ENCODE data around the gene RIC8A. TPM values are rescaled to one million over a fixed set of nuclear protein-coding genes. Genes with fewer than 3 reads are reported as not detected.

RIC8A gene
- polyA plus RNA-seq, 2 of the 4 experiments (the other 2 are of a cell fraction): 82.0 to 101 TPM

DNA sequence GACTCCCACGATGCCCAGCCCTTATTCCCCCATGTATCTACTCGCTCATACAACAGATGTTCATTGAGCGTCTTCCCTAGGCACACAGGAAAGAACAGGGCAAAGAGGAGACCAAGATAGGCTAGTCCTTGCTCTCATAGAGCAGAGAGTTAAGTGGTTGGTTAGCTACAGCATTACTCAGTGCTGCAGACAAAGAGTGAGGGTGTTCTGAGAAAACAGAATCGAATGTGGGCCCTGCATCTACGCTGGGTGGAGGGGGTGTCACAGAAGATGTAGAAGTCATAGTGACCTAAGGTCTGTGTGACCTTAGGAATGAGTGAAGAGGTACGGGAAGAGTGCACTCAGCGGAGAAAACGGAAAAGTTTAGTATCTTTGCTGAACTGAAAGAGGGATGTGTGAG lies 41.6 kb downstream of the RIC8A start:
- POLR2A ChIA-PET: interaction anchor here (0.7 kb wide), 1 partner anchor 42 kb away, joined by 4 read pairs; the partner anchor contains the start of gene BET1L
- 75% methylated on average over 8 of the region's 8 CpGs for WGBS (ENCODE audit: missing lambda C conversion rate)

DNA sequence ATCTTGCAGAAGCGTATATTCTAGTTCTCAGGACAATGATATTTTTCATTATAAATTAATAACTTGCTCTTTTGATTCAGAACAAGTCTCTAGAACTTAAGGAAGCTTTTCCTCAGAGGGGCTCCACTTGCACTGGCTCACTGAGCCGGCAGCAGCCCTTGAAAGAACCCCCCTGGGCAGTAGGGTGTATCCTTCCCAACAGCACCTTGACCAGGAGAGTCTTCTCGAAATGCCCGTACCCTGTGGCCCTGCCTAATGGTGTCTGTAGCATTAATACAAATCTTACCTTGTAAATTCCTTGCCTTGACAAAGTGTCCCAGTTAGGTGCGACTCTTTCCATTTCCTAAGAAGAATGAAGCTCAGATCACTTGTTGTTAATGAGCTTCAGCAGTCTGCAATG lies 42.8 kb downstream of the RIC8A start:
- ChIA-PET POLR2A (interaction anchor here (0.6 to 0.9 kb wide), 3 partner anchors 13 to 106 kb away, joined by 3 to 7 read pairs (median 4); partner anchors contain the start of genes BET1L, PSMD13 and RIC8A), CTCF (interaction anchor here (0.7 to 5.6 kb wide), 24 partner anchors 9 to 229 kb away, joined by 3 to 40 read pairs (median 6); partner anchors contain the start of genes PSMD13 and PTDSS2)
- Histone ChIP-seq H3K4me3 (no peak overlapping the region), H3K27ac (no peak overlapping the region), H3K4me1 (no peaks in the 10 kb centered on the region), H3K4me2 (no peak overlapping the region), H3K9me3 (no peaks in the 10 kb centered on the region)
- ATAC-seq (peak in 1 of 2 experiments; percentile 34; a peak in 2 of 6 replicates), FAIRE-seq (no peak), DNase-seq (ENCODE audit: low read depth in 1 of 2, low spot score in 1 of 2) (no peak)
- TF ChIP-seq HDAC2 (IDR thresholded peaks at IDR 0.05) (no peak), NFE2L2 (conservative IDR thresholded peaks at IDR 0.05; ENCODE audit: low read length) (no peak), SMC3 (IDR thresholded peaks at IDR 0.05) (no peak), POLR2AphosphoS2 (conservative IDR thresholded peaks at IDR 0.05; ENCODE audit: low read length) (no peak), HEYL (CRISPR knock-in tag; IDR thresholded peaks at IDR 0.05) (no peak), ZNF302 (CRISPR knock-in tag; IDR thresholded peaks at IDR 0.05) (no peak), ZSCAN20 (CRISPR knock-in tag; IDR thresholded peaks at IDR 0.05) (no peak)
- TF ChIP-seq, protein P1, sequence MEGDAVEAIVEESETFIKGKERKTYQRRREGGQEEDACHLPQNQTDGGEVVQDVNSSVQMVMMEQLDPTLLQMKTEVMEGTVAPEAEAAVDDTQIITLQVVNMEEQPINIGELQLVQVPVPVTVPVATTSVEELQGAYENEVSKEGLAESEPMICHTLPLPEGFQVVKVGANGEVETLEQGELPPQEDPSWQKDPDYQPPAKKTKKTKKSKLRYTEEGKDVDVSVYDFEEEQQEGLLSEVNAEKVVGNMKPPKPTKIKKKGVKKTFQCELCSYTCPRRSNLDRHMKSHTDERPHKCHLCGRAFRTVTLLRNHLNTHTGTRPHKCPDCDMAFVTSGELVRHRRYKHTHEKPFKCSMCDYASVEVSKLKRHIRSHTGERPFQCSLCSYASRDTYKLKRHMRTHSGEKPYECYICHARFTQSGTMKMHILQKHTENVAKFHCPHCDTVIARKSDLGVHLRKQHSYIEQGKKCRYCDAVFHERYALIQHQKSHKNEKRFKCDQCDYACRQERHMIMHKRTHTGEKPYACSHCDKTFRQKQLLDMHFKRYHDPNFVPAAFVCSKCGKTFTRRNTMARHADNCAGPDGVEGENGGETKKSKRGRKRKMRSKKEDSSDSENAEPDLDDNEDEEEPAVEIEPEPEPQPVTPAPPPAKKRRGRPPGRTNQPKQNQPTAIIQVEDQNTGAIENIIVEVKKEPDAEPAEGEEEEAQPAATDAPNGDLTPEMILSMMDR (IDR thresholded peaks at IDR 0.05): no peak
- TF ChIP-seq, protein P2, sequence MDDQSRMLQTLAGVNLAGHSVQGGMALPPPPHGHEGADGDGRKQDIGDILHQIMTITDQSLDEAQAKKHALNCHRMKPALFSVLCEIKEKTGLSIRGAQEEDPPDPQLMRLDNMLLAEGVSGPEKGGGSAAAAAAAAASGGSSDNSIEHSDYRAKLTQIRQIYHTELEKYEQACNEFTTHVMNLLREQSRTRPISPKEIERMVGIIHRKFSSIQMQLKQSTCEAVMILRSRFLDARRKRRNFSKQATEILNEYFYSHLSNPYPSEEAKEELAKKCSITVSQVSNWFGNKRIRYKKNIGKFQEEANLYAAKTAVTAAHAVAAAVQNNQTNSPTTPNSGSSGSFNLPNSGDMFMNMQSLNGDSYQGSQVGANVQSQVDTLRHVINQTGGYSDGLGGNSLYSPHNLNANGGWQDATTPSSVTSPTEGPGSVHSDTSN (IDR thresholded peaks at IDR 0.05): no peak
- WGBS (ENCODE audit: missing lambda C conversion rate): 84% methylated on average over 5 of the region's 5 CpGs

More for the DNA sequence above, 41.6 kb downstream of the RIC8A start:
- CTCF ChIA-PET: interaction anchor here (0.9 to 5.6 kb wide), 5 partner anchors 12 to 106 kb away, joined by 4 to 40 read pairs (median 13); no protein-coding TSS in a partner anchor
- DNase-seq (ENCODE audit: low read depth in 1 of 2, low spot score in 1 of 2) (no peak), FAIRE-seq (no peak), ATAC-seq (no peak)
- Histone ChIP-seq H3K4me2 (no peak overlapping the region), H3K4me1 (no peaks in the 10 kb centered on the region), H3K27ac (no peak overlapping the region), H3K9me3 (no peaks in the 10 kb centered on the region), H3K4me3 (no peak overlapping the region)
- no peak for TF ChIP-seq ZSCAN20 (CRISPR knock-in tag; IDR thresholded peaks at IDR 0.05)
- no peak for TF ChIP-seq RARB (CRISPR knock-in tag; IDR thresholded peaks at IDR 0.05)
- TF ChIP-seq GATA3 (IDR thresholded peaks at IDR 0.05; ENCODE audit: borderline replicate concordance): no peak
- TF ChIP-seq, protein P3, sequence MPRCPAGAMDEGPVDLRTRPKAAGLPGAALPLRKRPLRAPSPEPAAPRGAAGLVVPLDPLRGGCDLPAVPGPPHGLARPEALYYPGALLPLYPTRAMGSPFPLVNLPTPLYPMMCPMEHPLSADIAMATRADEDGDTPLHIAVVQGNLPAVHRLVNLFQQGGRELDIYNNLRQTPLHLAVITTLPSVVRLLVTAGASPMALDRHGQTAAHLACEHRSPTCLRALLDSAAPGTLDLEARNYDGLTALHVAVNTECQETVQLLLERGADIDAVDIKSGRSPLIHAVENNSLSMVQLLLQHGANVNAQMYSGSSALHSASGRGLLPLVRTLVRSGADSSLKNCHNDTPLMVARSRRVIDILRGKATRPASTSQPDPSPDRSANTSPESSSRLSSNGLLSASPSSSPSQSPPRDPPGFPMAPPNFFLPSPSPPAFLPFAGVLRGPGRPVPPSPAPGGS (IDR thresholded peaks at IDR 0.05): no peak
- TF ChIP-seq FOXS1 (CRISPR knock-in tag; IDR thresholded peaks at IDR 0.05): no peak
- no peak for TF ChIP-seq RNF2 (IDR thresholded peaks at IDR 0.05; ENCODE audit: borderline replicate concordance, low read depth)
- TF ChIP-seq CHD4 (IDR thresholded peaks at IDR 0.05; ENCODE audit: borderline replicate concordance): no peak
- TF ChIP-seq, protein P4, sequence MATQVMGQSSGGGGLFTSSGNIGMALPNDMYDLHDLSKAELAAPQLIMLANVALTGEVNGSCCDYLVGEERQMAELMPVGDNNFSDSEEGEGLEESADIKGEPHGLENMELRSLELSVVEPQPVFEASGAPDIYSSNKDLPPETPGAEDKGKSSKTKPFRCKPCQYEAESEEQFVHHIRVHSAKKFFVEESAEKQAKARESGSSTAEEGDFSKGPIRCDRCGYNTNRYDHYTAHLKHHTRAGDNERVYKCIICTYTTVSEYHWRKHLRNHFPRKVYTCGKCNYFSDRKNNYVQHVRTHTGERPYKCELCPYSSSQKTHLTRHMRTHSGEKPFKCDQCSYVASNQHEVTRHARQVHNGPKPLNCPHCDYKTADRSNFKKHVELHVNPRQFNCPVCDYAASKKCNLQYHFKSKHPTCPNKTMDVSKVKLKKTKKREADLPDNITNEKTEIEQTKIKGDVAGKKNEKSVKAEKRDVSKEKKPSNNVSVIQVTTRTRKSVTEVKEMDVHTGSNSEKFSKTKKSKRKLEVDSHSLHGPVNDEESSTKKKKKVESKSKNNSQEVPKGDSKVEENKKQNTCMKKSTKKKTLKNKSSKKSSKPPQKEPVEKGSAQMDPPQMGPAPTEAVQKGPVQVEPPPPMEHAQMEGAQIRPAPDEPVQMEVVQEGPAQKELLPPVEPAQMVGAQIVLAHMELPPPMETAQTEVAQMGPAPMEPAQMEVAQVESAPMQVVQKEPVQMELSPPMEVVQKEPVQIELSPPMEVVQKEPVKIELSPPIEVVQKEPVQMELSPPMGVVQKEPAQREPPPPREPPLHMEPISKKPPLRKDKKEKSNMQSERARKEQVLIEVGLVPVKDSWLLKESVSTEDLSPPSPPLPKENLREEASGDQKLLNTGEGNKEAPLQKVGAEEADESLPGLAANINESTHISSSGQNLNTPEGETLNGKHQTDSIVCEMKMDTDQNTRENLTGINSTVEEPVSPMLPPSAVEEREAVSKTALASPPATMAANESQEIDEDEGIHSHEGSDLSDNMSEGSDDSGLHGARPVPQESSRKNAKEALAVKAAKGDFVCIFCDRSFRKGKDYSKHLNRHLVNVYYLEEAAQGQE (IDR thresholded peaks at IDR 0.05): no peak
- TF ChIP-seq, protein P5, sequence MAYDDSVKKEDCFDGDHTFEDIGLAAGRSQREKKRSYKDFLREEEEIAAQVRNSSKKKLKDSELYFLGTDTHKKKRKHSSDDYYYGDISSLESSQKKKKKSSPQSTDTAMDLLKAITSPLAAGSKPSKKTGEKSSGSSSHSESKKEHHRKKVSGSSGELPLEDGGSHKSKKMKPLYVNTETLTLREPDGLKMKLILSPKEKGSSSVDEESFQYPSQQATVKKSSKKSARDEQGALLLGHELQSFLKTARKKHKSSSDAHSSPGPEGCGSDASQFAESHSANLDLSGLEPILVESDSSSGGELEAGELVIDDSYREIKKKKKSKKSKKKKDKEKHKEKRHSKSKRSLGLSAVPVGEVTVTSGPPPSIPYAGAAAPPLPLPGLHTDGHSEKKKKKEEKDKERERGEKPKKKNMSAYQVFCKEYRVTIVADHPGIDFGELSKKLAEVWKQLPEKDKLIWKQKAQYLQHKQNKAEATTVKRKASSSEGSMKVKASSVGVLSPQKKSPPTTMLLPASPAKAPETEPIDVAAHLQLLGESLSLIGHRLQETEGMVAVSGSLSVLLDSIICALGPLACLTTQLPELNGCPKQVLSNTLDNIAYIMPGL (CRISPR knock-in tag; IDR thresholded peaks at IDR 0.05; ENCODE audit: borderline replicate concordance): no peak
- no peak for TF ChIP-seq MAZ (IDR thresholded peaks at IDR 0.05; ENCODE audit: borderline replicate concordance, low read depth, low read length)
- TF ChIP-seq, protein P1 (IDR thresholded peaks at IDR 0.05): no peak
- TF ChIP-seq MYC (IDR thresholded peaks at IDR 0.05; ENCODE audit: borderline replicate concordance, low read length): no peak
- no peak for TF ChIP-seq ZFP36 (IDR thresholded peaks at IDR 0.05; ENCODE audit: borderline replicate concordance, partially characterized antibody)
- no peak for TF ChIP-seq HOXA7 (CRISPR knock-in tag; IDR thresholded peaks at IDR 0.05)
- no peak for TF ChIP-seq JUN (IDR thresholded peaks at IDR 0.05)
- no peak for TF ChIP-seq HEYL (CRISPR knock-in tag; IDR thresholded peaks at IDR 0.05)

All from A549 (cell line).